ENCODE data around the gene WNT2B.

WNT2B gene

GRCh38 chr1:112557385-112557784 is 48.6 kb downstream of the WNT2B start:
- no peak for TF ChIP-seq GATA3 (IDR thresholded peaks at IDR 0.05; ENCODE audit: low read depth, low read length)
- no peak for TF ChIP-seq GATA2 (IDR thresholded peaks at IDR 0.05; ENCODE audit: low read depth, low read length)

- TF ChIP-seq GATA2 (IDR thresholded peaks at IDR 0.05; ENCODE audit: low read depth, low read length): no peak
- no peak for TF ChIP-seq GATA3 (IDR thresholded peaks at IDR 0.05; ENCODE audit: low read depth, low read length)
Measured at GRCh38 chr1:112558634-112559033, 49.9 kb downstream of the WNT2B start.

- TF ChIP-seq GATA3 (IDR thresholded peaks at IDR 0.05; ENCODE audit: low read depth, low read length) (no peak), GATA2 (IDR thresholded peaks at IDR 0.05; ENCODE audit: low read depth, low read length) (no peak)
Measured at GRCh38 chr1:112563341-112563740, 54.6 kb downstream of the WNT2B start.

GRCh38 chr1:112564081-112564480 is 55.3 kb downstream of the WNT2B start:
- TF ChIP-seq GATA3 (IDR thresholded peaks at IDR 0.05; ENCODE audit: low read depth, low read length): no peak
- no peak for TF ChIP-seq GATA2 (IDR thresholded peaks at IDR 0.05; ENCODE audit: low read depth, low read length)

GRCh38 chr1:112565800-112566199 is 57.0 kb downstream of the WNT2B start:
- TF ChIP-seq GATA2 (IDR thresholded peaks at IDR 0.05; ENCODE audit: low read depth, low read length): no peak
- TF ChIP-seq GATA3 (IDR thresholded peaks at IDR 0.05; ENCODE audit: low read depth, low read length): no peak

- TF ChIP-seq GATA3 (IDR thresholded peaks at IDR 0.05; ENCODE audit: low read depth, low read length) (no peak), GATA2 (IDR thresholded peaks at IDR 0.05; ENCODE audit: low read depth, low read length) (no peak)
Measured at GRCh38 chr1:112575154-112575804, 66.5 kb downstream of the WNT2B start.

GRCh38 chr1:112576240-112576639 is 67.5 kb downstream of the WNT2B start:
- TF ChIP-seq GATA2 (IDR thresholded peaks at IDR 0.05; ENCODE audit: low read depth, low read length) (no peak), GATA3 (IDR thresholded peaks at IDR 0.05; ENCODE audit: low read depth, low read length) (no peak)

All from SH-SY5Y (cell line).